Liver (tissue), 3 donors: Measurements from ENCODE around the gene KIRREL3.

Experiments used
- ATF3 ChIP-seq: IDR thresholded peaks from 2 replicates; pipeline ENCODE4 v1.6.1; 2016; ENCODE audit warnings: antibody characterized with exemption
- CTCF ChIP-seq: fragments of 150-350 bp; IDR thresholded peaks from 2 replicates; pipeline ENCODE4 v1.5.1; 2017; ENCODE audit warnings: improper control_type of control experiment, low read depth, low read length; ENCODE audit not compliant: missing input control
- EGR1 ChIP-seq, 2 donors: IDR thresholded peaks; 2 replicates each; pipeline ENCODE4 v1.6.1; 2016 to 2018; ENCODE audit warnings: antibody characterized with exemption in 2 of 2, low read depth in 2 of 2
- FOXA1 ChIP-seq: IDR thresholded peaks from 2 replicates; pipeline ENCODE4 v1.6.1; 2016; ENCODE audit warnings: antibody characterized with exemption
- GABPA ChIP-seq, 2 donors: IDR thresholded peaks in 1 of 2; conservative IDR thresholded peaks in 1 of 2; 2 replicates each; pipeline ENCODE4 v1.6.1; 2016; ENCODE audit warnings: antibody characterized with exemption in 2 of 2, mild to moderate bottlenecking in 1 of 2, moderate library complexity in 1 of 2
- JUND ChIP-seq, 2 donors: IDR thresholded peaks; 2 replicates each; pipeline ENCODE4 v1.6.1; 2016; ENCODE audit warnings: antibody characterized with exemption in 2 of 2
- MAX ChIP-seq: IDR thresholded peaks from 2 replicates; pipeline ENCODE4 v1.6.1; 2016; ENCODE audit warnings: antibody characterized with exemption
- NR2F2 ChIP-seq: IDR thresholded peaks from 2 replicates; pipeline ENCODE4 v1.6.1; 2016; ENCODE audit warnings: antibody characterized with exemption
- RAD21 ChIP-seq, 2 donors: IDR thresholded peaks; 2 replicates each; pipeline ENCODE4 v1.6.1; 2016; ENCODE audit warnings: antibody characterized with exemption in 2 of 2, mild to moderate bottlenecking in 2 of 2
- REST ChIP-seq: IDR thresholded peaks from 2 replicates; pipeline ENCODE4 v1.6.1; 2016; ENCODE audit warnings: antibody characterized with exemption, mild to moderate bottlenecking
- SP1 ChIP-seq: IDR thresholded peaks from 2 replicates; pipeline ENCODE4 v1.6.1; 2018; ENCODE audit warnings: antibody characterized with exemption, mild to moderate bottlenecking
- TAF1 ChIP-seq: conservative IDR thresholded peaks from 2 replicates; pipeline ENCODE4 v1.6.1; 2016; ENCODE audit warnings: antibody characterized with exemption, mild to moderate bottlenecking
- YY1 ChIP-seq: IDR thresholded peaks from 2 replicates; pipeline ENCODE4 v1.6.1; 2016; ENCODE audit warnings: antibody characterized with exemption, mild to moderate bottlenecking
- ZBTB33 ChIP-seq: IDR thresholded peaks from 2 replicates; pipeline ENCODE4 v1.6.1; 2016; ENCODE audit warnings: antibody characterized with exemption
- donor health status: healthy.
- donor health status: healthy.

GRCh38 chr11:126855536-126855935, 145.0 kb downstream of the KIRREL3 start:
- TF ChIP-seq TAF1 = no peak
- no peak for TF ChIP-seq CTCF
- no peak for TF ChIP-seq FOXA1
- no peak for TF ChIP-seq GABPA (IDR thresholded peaks at IDR 0.05 in 1 of 2, conservative IDR thresholded peaks at IDR 0.05 in 1 of 2)
- no peak for TF ChIP-seq SP1
- TF ChIP-seq REST = no peak
- no peak for TF ChIP-seq ATF3
- TF ChIP-seq NR2F2 = no peak
- TF ChIP-seq MAX = no peak
- no peak for TF ChIP-seq JUND (IDR thresholded peaks at IDR 0.05)
- TF ChIP-seq YY1 = no peak
- no peak for TF ChIP-seq RAD21 (IDR thresholded peaks at IDR 0.05)
- TF ChIP-seq EGR1 (IDR thresholded peaks at IDR 0.05; ENCODE audit: low read depth in 2 of 2) = no peak
- TF ChIP-seq ZBTB33 = no peak
